NCI-H2196 treated with DMSO at 0.1 percent for 48 hours (cell line): ENCODE measurements around the gene RAPGEF4.

ENCODE experiments used
- DNase-seq: peaks from one replicate; lab custom pipeline; 2025; ENCODE audit not compliant: unreplicated experiment; lab: John Stamatoyannopoulos, UW

RAPGEF4 gene

GRCh38 chr2:172964511-172965139 is 229.0 kb downstream of the RAPGEF4 start:
- no peak for DNase-seq

GRCh38 chr2:172965433-172966212 is 230.0 kb downstream of the RAPGEF4 start:
- no peak for DNase-seq

- no peak for DNase-seq
Observed at GRCh38 chr2:172967036-172967982, 231.7 kb downstream of the RAPGEF4 start.

- DNase-seq = no peak
Observed at GRCh38 chr2:172968061-172968469, 232.4 kb downstream of the RAPGEF4 start.

- no peak for DNase-seq
Observed at GRCh38 chr2:172969166-172969565, 233.5 kb downstream of the RAPGEF4 start.

GRCh38 chr2:172969609-172970008 is 234.0 kb downstream of the RAPGEF4 start:
- DNase-seq = no peak

GRCh38 chr2:172970660-172971059 is 235.0 kb downstream of the RAPGEF4 start:
- no peak for DNase-seq

GRCh38 chr2:172972005-172972619 is 236.5 kb downstream of the RAPGEF4 start:
- no peak for DNase-seq

GRCh38 chr2:172974762-172975161 is 239.1 kb downstream of the RAPGEF4 start:
- no peak for DNase-seq

- DNase-seq = no peak
Observed at GRCh38 chr2:172976116-172976515, 240.5 kb downstream of the RAPGEF4 start.

- DNase-seq = no peak
Observed at GRCh38 chr2:172976816-172977215, 241.2 kb downstream of the RAPGEF4 start.

GRCh38 chr2:172977270-172978062 is 241.8 kb downstream of the RAPGEF4 start:
- no peak for DNase-seq

GRCh38 chr2:172978063-172978383 is 242.4 kb downstream of the RAPGEF4 start:
- DNase-seq = no peak

- DNase-seq = peak; percentile 20
Observed at GRCh38 chr2:172985139-172985892, 249.7 kb downstream of the RAPGEF4 start.

- DNase-seq = no peak
Observed at GRCh38 chr2:172986040-172986439, 250.4 kb downstream of the RAPGEF4 start.

GRCh38 chr2:172988728-172989127 is 253.1 kb downstream of the RAPGEF4 start:
- no peak for DNase-seq

GRCh38 chr2:172991031-172991430 is 255.4 kb downstream of the RAPGEF4 start:
- no peak for DNase-seq

- no peak for DNase-seq
Observed at GRCh38 chr2:172993139-172993538, 257.5 kb downstream of the RAPGEF4 start.

- no peak for DNase-seq
Observed at GRCh38 chr2:172993931-172994717, 258.5 kb downstream of the RAPGEF4 start.
